H1 (cell line): Measurements from ENCODE around the gene PRR36. TPM values are rescaled to one million over a fixed set of nuclear protein-coding genes. Genes with fewer than 3 reads are reported as not detected.

Experiments
- JUND ChIP-seq: IDR thresholded peaks from 2 replicates; pipeline ENCODE4 v1.6.1; 2011; ENCODE audit warnings: mild to moderate bottlenecking, improper control_type of control experiment, low read length
- RBBP5 ChIP-seq: IDR thresholded peaks from 2 replicates; pipeline ENCODE4 v1.7.1; 2012; ENCODE audit warnings: low read depth, mild to moderate bottlenecking, inconsistent platforms, low read length, moderate library complexity, borderline replicate concordance
- TCF12 ChIP-seq: IDR thresholded peaks from 2 replicates; pipeline ENCODE4 v1.6.1; 2011; ENCODE audit warnings: low read depth, mild to moderate bottlenecking, low read length
- ZNF274 ChIP-seq: IDR thresholded peaks from 2 replicates; pipeline ENCODE4 v1.7.0; 2012; ENCODE audit warnings: low read length, borderline replicate concordance; ENCODE audit errors: extremely low read depth
- polyA plus RNA-seq, 7 experiments: library from polyadenylated mRNA; depleted of rRNA in 3 of 7; stranded (reverse) in 5 of 7; unstranded in 2 of 7; fragments of >200 nt in 5 of 7; fragments of 200-250 nt in 2 of 7; gene quantifications; 1 replicate in 5 of 7; 2 replicates in 1 of 7; 4 replicates in 1 of 7; pipeline versions ENCODE4 v1.2.1 to v1.2.3, GENCODE V29; 2011 to 2013; ENCODE audit warnings: missing spikeins in 2 of 7, mixed read lengths in 2 of 7
- total RNA-seq: library from RNA; stranded (reverse); fragmentation: NEBNext Ultra II Directional; extraction: Animal tissue kit (Norgen Biotek cat#: 25700); gene quantifications from 2 replicates; pipeline ENCODE4 v1.2.1, GENCODE V29; 2021

Gene PRR36
- total and polyA plus RNA-seq, 2 of the 8 experiments (the other 6 are each of a cell fraction or from before 2014, with no cell fraction given): 1.6 to 23.9 TPM

DNA sequence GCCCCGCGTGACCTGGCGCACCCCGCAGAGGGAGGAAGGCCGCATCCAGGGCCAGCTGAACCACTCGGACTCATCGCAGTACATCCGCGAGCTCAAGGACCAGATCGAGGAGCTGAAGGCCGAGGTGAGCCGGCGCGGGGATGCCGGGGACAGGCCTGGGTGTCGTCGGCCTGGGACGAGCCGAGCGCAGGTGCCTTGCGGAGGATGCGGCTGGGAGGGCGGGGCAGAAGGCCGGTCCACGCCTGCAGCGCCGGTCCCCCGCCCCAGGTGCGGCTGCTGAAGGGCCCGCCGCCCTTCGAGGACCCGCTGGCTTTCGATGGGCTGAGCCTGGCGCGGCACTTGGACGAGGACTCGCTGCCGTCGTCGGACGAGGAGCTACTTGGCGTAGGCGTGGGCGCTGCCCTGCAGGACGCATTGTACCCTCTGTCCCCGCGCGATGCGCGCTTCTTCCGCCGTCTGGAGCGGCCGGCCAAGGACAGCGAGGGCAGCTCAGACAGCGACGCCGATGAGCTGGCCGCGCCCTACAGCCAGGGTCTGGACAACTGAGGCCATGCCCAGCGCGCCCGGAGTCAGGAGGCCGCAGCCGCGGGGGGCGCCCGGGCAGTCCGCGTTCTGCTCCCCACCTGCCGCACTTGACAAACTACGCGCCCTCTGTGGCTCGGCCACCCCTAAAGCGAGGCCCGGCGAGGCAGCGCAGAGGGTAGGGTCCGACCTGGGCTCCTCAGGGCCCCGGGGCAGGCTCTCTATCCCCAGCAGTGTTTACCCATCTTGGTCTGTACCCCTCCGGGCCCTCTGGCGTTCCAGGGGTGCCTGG, 10.8 kb downstream of the PRR36 start (continued):
- TF ChIP-seq ZNF274: no peak
- 0 out of 2 replicates have a peak, but pooled peaks have one; percentile 13 for TF ChIP-seq TCF12
- TF ChIP-seq RBBP5: no peak
- TF ChIP-seq JUND: no peak
